GM12874 (cell line): ENCODE results near the gene PCED1A.

Source experiments
- TF ChIP-seq, protein P1 (sequence below): IDR thresholded peaks from 2 replicates; pipeline ENCODE4 v1.5.1; 2011; ENCODE audit warnings: low read depth, mild to moderate bottlenecking, control low read depth, low read length, moderate library complexity; ENCODE audit not compliant: insufficient read depth

Gene PCED1A

GRCh38 chr20:2880650-2881049 lies 40.2 kb upstream of the PCED1A start:
- TF ChIP-seq, protein P1, sequence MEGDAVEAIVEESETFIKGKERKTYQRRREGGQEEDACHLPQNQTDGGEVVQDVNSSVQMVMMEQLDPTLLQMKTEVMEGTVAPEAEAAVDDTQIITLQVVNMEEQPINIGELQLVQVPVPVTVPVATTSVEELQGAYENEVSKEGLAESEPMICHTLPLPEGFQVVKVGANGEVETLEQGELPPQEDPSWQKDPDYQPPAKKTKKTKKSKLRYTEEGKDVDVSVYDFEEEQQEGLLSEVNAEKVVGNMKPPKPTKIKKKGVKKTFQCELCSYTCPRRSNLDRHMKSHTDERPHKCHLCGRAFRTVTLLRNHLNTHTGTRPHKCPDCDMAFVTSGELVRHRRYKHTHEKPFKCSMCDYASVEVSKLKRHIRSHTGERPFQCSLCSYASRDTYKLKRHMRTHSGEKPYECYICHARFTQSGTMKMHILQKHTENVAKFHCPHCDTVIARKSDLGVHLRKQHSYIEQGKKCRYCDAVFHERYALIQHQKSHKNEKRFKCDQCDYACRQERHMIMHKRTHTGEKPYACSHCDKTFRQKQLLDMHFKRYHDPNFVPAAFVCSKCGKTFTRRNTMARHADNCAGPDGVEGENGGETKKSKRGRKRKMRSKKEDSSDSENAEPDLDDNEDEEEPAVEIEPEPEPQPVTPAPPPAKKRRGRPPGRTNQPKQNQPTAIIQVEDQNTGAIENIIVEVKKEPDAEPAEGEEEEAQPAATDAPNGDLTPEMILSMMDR, result no peak

DNA sequence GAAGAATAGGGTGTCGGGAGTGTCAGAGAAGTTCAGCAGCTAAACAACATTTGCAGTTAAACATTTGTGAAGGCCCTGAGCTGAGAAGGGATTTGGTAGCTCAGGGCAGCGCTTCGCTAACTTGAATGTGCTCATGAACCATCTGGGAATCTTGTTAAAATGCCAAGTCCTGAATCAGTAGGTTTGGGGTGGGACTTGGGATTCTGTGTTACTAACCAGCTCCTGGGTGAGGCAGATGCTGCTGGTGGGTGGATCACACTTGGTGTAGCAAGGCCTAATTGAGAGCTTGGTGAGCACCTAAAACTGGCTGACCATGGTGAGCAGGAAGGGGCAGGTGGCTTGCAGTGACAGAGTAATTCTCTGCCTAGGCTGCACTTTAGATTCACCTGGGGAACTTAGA lies 38.7 kb upstream of the PCED1A start:
- TF ChIP-seq, protein P1, result no peak

GRCh38 chr20:2878515-2878914 lies 38.1 kb upstream of the PCED1A start:
- TF ChIP-seq, protein P1, result no peak

DNA sequence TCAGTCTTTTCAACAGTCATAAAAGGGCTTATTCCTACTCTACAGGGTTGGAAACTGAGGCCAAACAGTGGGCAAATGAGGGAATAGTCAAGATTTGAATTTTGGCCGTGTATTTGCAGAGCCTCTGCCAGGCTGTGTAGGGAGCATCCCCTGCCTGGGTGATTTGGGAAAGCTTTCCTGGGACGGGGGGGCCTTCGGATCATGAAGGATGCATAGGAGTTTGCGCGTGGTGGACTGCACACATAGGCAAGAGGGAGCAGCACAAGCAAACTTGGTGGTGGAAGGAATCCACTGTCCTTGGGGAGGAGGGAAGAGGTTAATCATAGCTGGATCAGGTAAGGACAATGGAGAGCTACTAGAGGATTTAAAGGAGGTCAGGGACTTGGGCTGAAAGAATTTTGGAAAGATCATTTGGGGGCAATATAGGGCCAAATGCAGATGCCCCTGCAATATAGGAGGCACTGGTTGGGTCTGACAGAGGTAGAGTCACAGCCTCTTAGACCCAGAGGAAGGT lies 35.3 kb upstream of the PCED1A start:
- TF ChIP-seq, protein P1, result no peak

- TF ChIP-seq, protein P1, result no peak
These were observed 34.0 kb upstream of the PCED1A start for GRCh38 chr20:2874456-2874855.

- TF ChIP-seq, protein P1, result no peak
These were observed 33.2 kb upstream of the PCED1A start for GRCh38 chr20:2873747-2874041.

DNA sequence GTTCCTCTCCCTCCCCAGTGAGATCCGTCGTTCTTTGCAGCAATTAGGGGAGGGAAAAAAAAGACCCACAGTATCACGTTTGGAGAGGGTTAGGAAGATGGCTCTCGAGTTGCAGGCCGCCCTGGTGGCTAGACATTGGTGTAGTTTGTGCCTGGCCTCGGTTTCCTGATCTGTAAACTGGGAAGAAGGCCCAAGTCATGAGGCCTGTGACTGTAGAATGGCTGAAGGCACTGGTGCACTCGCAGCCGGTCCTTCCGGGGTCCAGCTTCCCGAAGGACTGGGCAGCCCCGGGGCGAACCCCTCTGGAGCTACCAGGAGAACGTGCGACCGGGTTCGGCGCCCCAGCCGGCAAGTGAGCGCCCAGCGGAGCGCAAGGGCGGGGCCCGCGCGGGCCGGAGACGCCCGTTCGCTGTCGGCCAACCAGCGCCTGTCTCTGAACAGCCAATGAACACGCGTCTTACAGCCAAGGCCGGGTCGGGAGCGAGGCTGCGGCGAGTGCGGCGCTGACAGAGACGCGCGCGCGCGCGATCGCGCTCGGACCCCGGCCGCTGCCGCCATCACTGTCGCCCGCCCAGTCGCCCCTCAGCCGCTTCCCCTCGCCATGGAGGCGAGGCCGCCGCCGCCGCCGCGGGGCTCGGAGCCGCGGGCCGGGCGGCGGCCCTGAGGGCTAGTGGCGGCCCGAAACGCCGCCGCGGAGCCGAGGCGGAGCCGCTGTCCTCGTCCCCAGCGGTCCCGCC lies 32.7 kb upstream of the PCED1A start, which contains the start of gene PTPRA:
PTPRA (plus strand) TSS at position 472 of the 737 bp plus-strand sequence. CDS start 90,797 bp downstream, outside the sequence.
- TF ChIP-seq, protein P1, result no peak
